HL-60 (cell line): ENCODE data around the gene PIM3.

ENCODE experiments used
- DNase-seq, 2 experiments: peaks; one replicate each; pipeline ENCODE4 v3.0.0-alpha.2; 2010 to 2020; ENCODE audit warnings: low read depth in 1 of 2, low spot score in 1 of 2
- H3K27ac ChIP-seq: fragments of 250-450 bp; sonication (Bioruptor Pico); replicated peaks from 2 replicates; pipeline ENCODE4 v1.5.1; 2020; ENCODE audit warnings: mild to moderate bottlenecking, moderate library complexity
- H3K27me3 ChIP-seq: fragments of 250-450 bp; sonication (Bioruptor Pico); 2 replicates; pipeline ENCODE4 v1.5.1; 2021; ENCODE audit warnings: mild to moderate bottlenecking, moderate library complexity; ENCODE audit not compliant: insufficient read depth, poor library complexity, severe bottlenecking
- H3K4me3 ChIP-seq: replicated peaks from 2 replicates; pipeline ENCODE4 v1.5.1; 2011; ENCODE audit warnings: mild to moderate bottlenecking, control low read depth, low read length; ENCODE audit not compliant: insufficient read depth
- CTCF ChIP-seq: IDR thresholded peaks from one replicate; pipeline ENCODE4 v1.5.1; 2011; ENCODE audit warnings: low read length, control low read depth, inconsistent platforms; ENCODE audit not compliant: insufficient read depth
- GABPA ChIP-seq: IDR thresholded peaks from 2 replicates; pipeline ENCODE4 v1.6.1; 2012; ENCODE audit warnings: low read depth
- POLR2AphosphoS5 ChIP-seq: IDR thresholded peaks from 2 replicates; pipeline ENCODE4 v1.6.1; 2012; ENCODE audit warnings: low read depth
- REST ChIP-seq: IDR thresholded peaks from 2 replicates; pipeline ENCODE4 v1.6.1; 2012; ENCODE audit warnings: low read depth; ENCODE audit not compliant: insufficient replicate concordance
- SPI1 ChIP-seq: IDR thresholded peaks from 2 replicates; pipeline ENCODE4 v1.6.1; 2012; ENCODE audit warnings: low read depth, mild to moderate bottlenecking, borderline replicate concordance

Gene PIM3

GRCh38 chr22:49953680-49954344, 6.8 kb upstream of the PIM3 start:
- no peaks in the 10 kb centered on the region for H3K27me3 ChIP-seq
- H3K27ac ChIP-seq: no peak overlapping the region; the same call in 1 of the 2 replicates
- H3K4me3 ChIP-seq: no peak overlapping the region
- TF ChIP-seq CTCF: no peak
- TF ChIP-seq GABPA: no peak
- no peak for TF ChIP-seq POLR2AphosphoS5
- TF ChIP-seq REST: no peak
- no peak for TF ChIP-seq SPI1
- no peak for DNase-seq

GRCh38 chr22:49954354-49954753, 6.2 kb upstream of the PIM3 start:
- Histone ChIP-seq H3K4me3 (no peak overlapping the region), H3K27me3 (no peaks in the 10 kb centered on the region), H3K27ac (no peak overlapping the region)
- no peak for TF ChIP-seq REST
- DNase-seq: no peak

- H3K27ac ChIP-seq: no peak overlapping the region
- DNase-seq: no peak
- TF ChIP-seq REST (no peak), GABPA (no peak), CTCF (no peak), POLR2AphosphoS5 (no peak), SPI1 (no peak)
- H3K4me3 ChIP-seq: no peak overlapping the region
- H3K27me3 ChIP-seq: no peaks in the 10 kb centered on the region
These were observed 5.5 kb upstream of the PIM3 start for GRCh38 chr22:49954991-49955580.
